GDM1 (cell line): ENCODE results near the gene PDE1C.

Experiments used
- DNase-seq: peaks from one replicate; lab custom pipeline; 2025; lab: John Stamatoyannopoulos, UW

Gene PDE1C

GRCh38 chr7:32074787-32075585 is 4.8 kb upstream of the PDE1C start:
- DNase-seq: no peak

- no peak for DNase-seq
These were observed 3.3 kb upstream of the PDE1C start for GRCh38 chr7:32073533-32073932.

- no peak for DNase-seq
These were observed 2.2 kb upstream of the PDE1C start for GRCh38 chr7:32072397-32072796.

- no peak for DNase-seq
These were observed 1.4 kb upstream of the PDE1C start for GRCh38 chr7:32071466-32072091.

GRCh38 chr7:32070051-32070405 is 179 bp downstream of the PDE1C start:
- DNase-seq: no peak

- DNase-seq: no peak
These were observed 1.0 kb downstream of the PDE1C start for GRCh38 chr7:32069116-32069650.

- no peak for DNase-seq
These were observed 1.7 kb downstream of the PDE1C start for GRCh38 chr7:32068411-32069101.

- no peak for DNase-seq
These were observed 3.8 kb downstream of the PDE1C start for GRCh38 chr7:32066441-32066840.

- DNase-seq: no peak
These were observed 6.6 kb downstream of the PDE1C start for GRCh38 chr7:32063614-32064013.

GRCh38 chr7:32062150-32062549 is 8.1 kb downstream of the PDE1C start:
- no peak for DNase-seq

GRCh38 chr7:32061346-32061745 is 8.9 kb downstream of the PDE1C start:
- no peak for DNase-seq

GRCh38 chr7:32059289-32060011 is 10.8 kb downstream of the PDE1C start:
- no peak for DNase-seq

- DNase-seq: no peak
These were observed 12.2 kb downstream of the PDE1C start for GRCh38 chr7:32058002-32058401.

GRCh38 chr7:32056767-32057166 is 13.4 kb downstream of the PDE1C start:
- DNase-seq: no peak

GRCh38 chr7:32053204-32053603 is 17.0 kb downstream of the PDE1C start:
- DNase-seq: no peak

GRCh38 chr7:32051128-32051527 is 19.1 kb downstream of the PDE1C start:
- DNase-seq: no peak

- no peak for DNase-seq
These were observed 20.6 kb downstream of the PDE1C start for GRCh38 chr7:32049599-32049998.

GRCh38 chr7:32048970-32049491 is 21.2 kb downstream of the PDE1C start:
- no peak for DNase-seq

GRCh38 chr7:32047801-32048200 is 22.4 kb downstream of the PDE1C start:
- no peak for DNase-seq

GRCh38 chr7:32047075-32047474 is 23.1 kb downstream of the PDE1C start:
- DNase-seq: no peak

- DNase-seq: no peak
These were observed 25.0 kb downstream of the PDE1C start for GRCh38 chr7:32045228-32045627.

- no peak for DNase-seq
These were observed 25.5 kb downstream of the PDE1C start for GRCh38 chr7:32044739-32045138.
